ENCODE results near the gene POLR3F. TPM values are rescaled to one million over a fixed set of nuclear protein-coding genes. Genes with fewer than 3 reads are reported as not detected.
"Not testable (repeated sequence)": the region's sequence is repeated elsewhere in the genome, so short reads cannot be mapped to it uniquely, and the experiment has no call there.

POLR3F gene
- total and polyA plus RNA-seq, 2 donors: 9.6 to 12.9 TPM

DNA sequence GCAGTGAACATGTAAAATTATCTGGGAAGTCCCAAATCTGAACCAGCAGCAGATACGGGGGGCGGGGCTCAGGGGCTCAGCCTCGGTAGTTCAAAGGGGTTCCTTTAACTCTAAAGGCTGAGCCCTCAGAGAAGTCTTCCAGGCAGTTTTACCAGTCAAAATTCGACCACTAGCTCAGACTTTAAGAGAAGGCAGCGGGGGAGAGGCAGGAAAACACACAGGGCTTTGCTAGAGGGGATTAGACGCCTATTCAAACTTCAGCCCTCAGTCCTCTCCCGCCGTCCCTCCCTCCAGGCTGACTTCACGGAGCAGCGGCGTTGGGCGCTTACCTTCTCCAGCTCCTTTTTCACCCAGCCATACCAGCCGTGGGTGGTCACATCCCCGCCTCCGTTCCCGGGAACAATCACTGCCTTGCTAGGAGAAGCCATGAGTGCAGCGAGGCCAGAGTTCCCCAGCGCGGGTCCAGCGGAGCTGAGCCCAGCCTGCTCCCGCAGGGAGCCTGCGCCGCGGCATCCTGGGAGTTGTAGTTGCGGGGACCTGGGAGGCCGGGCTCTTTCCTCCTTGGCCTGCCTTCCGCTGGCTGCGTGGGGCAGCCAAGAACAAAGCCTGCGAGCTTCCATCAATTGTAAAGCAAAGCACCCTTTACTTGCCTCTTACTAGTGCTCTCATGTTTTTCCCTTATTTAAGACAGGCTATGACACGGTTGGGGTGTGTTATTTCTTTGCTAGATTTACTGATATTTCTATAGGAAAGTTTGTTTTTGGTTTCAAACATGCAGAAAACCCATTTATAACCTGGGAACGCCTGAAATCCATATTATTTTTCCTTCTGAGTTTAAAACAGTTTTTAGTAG lies 29.8 kb downstream of the POLR3F start, which contains the start of gene RBBP9:
TSS of gene RBBP9 (minus strand) at position 486 of the 853 bp plus-strand sequence. CDS start at position 428, 58 bp downstream.
- Histone ChIP-seq H3K27me3 (ENCODE audit: control insufficient read depth in 2 of 2, insufficient read depth in 1 of 2, low read length in 1 of 2) (no peaks in the 10 kb centered on the region), H3K36me3 (ENCODE audit: control insufficient read depth in 2 of 2, insufficient read depth in 2 of 2, low read length in 1 of 2) (peaks cover 2 to 6% of the 10 kb centered on the region in 2 donors), H3K9me3 (ENCODE audit: control insufficient read depth in 2 of 2, insufficient read depth in 1 of 2, low read length in 1 of 2) (no peaks in the 10 kb centered on the region), H3K4me3 (ENCODE audit: low read length in 2 of 2) (peak within 1 kb of the TSS; percentile 79 to 89), H3K4me1 (ENCODE audit: control insufficient read depth in 2 of 2, insufficient read depth in 2 of 2, low read length in 2 of 2) (peaks cover 0 to 6% of the 10 kb centered on the region in 2 donors), H3K27ac (ENCODE audit: low read depth in 1 of 2, low read length in 1 of 2) (peak within 1 kb of the TSS; percentile 56 to 70)
- peak; percentile 32 to 81 (median 61) for DNase-seq (ENCODE audit: low read depth in 6 of 9, low spot score in 9 of 9)
- under 1% methylated on average over 31 of the region's 31 CpGs for WGBS

- 95% methylated on average over 3 of the region's 3 CpGs for WGBS
- Histone ChIP-seq H3K9me3 (ENCODE audit: control insufficient read depth in 2 of 2, insufficient read depth in 1 of 2, low read length in 1 of 2) (no peaks in the 10 kb centered on the region), H3K27ac (ENCODE audit: low read depth in 1 of 2, low read length in 1 of 2) (no peak overlapping the region), H3K36me3 (ENCODE audit: control insufficient read depth in 2 of 2, insufficient read depth in 2 of 2, low read length in 1 of 2) (peaks cover 2 to 6% of the 10 kb centered on the region in 2 donors), H3K27me3 (ENCODE audit: control insufficient read depth in 2 of 2, insufficient read depth in 1 of 2, low read length in 1 of 2) (no peaks in the 10 kb centered on the region), H3K4me3 (ENCODE audit: low read length in 2 of 2) (no peak overlapping the region), H3K4me1 (ENCODE audit: control insufficient read depth in 2 of 2, insufficient read depth in 2 of 2, low read length in 2 of 2) (peaks cover 0 to 6% of the 10 kb centered on the region in 2 donors)
- DNase-seq (ENCODE audit: low read depth in 6 of 9, low spot score in 9 of 9): no peak
Observed at GRCh38 chr20:18497603-18498002, 30.4 kb downstream of the POLR3F start.

GRCh38 chr20:18501672-18502071 lies 34.5 kb downstream of the POLR3F start:
- not testable (repeated sequence) for H3K4me1 ChIP-seq (ENCODE audit: control insufficient read depth in 2 of 2, insufficient read depth in 2 of 2, low read length in 2 of 2); H3K4me3 ChIP-seq (ENCODE audit: low read length in 2 of 2); H3K9me3 ChIP-seq (ENCODE audit: control insufficient read depth in 2 of 2, insufficient read depth in 1 of 2, low read length in 1 of 2); H3K27me3 ChIP-seq (ENCODE audit: control insufficient read depth in 2 of 2, insufficient read depth in 1 of 2, low read length in 1 of 2); H3K27ac ChIP-seq (ENCODE audit: low read depth in 1 of 2, low read length in 1 of 2); DNase-seq (ENCODE audit: low read depth in 6 of 9, low spot score in 9 of 9); H3K36me3 ChIP-seq (ENCODE audit: control insufficient read depth in 2 of 2, insufficient read depth in 2 of 2, low read length in 1 of 2)
- 94% methylated on average over 1 of the region's 1 CpG for WGBS

DNA sequence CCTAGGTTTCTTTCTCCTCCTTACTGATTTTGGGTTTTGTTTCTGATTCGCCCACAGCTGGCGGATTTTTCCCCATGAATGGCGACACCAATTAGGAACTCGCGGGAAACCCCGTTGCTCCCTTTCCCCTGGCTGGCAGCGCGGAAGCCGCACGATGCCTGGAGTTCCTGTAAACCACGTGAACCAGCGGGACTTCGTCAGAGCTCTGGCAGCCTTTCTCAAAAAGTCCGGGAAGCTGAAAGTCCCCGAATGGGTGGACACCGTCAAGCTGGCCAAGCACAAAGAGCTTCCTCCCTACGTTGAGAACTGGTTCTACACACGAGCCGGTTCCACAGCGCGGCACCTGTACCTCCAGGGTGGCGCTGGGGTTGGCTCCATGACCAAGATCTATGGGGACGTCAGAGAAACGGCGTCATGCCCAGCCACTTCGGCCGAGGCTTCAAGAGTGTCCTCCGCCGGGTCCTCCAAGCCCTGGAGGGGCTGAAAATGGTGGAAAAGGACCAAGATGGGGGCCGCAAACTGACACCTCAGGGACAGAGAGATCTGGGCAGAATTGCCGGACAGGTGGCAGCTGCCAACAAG lies 37.4 kb downstream of the POLR3F start:
- H3K36me3 ChIP-seq (ENCODE audit: control insufficient read depth in 2 of 2, insufficient read depth in 2 of 2, low read length in 1 of 2): peaks cover 0 to 2% of the 10 kb centered on the region in 2 donors
- H3K4me1 ChIP-seq (ENCODE audit: control insufficient read depth in 2 of 2, insufficient read depth in 2 of 2, low read length in 2 of 2): peaks cover 3 to 11% of the 10 kb centered on the region in 2 donors
- H3K27me3 ChIP-seq (ENCODE audit: control insufficient read depth in 2 of 2, insufficient read depth in 1 of 2, low read length in 1 of 2): peaks cover 2 to 6% of the 10 kb centered on the region in 2 donors
- H3K27ac ChIP-seq (ENCODE audit: low read depth in 1 of 2, low read length in 1 of 2): no peak overlapping the region
- WGBS: 85% methylated on average over 31 of the region's 31 CpGs
- H3K9me3 ChIP-seq (ENCODE audit: control insufficient read depth in 2 of 2, insufficient read depth in 1 of 2, low read length in 1 of 2): no peaks in the 10 kb centered on the region
- no peak overlapping the region for H3K4me3 ChIP-seq (ENCODE audit: low read length in 2 of 2)
- no peak for DNase-seq (ENCODE audit: low read depth in 6 of 9, low spot score in 9 of 9)

DNA sequence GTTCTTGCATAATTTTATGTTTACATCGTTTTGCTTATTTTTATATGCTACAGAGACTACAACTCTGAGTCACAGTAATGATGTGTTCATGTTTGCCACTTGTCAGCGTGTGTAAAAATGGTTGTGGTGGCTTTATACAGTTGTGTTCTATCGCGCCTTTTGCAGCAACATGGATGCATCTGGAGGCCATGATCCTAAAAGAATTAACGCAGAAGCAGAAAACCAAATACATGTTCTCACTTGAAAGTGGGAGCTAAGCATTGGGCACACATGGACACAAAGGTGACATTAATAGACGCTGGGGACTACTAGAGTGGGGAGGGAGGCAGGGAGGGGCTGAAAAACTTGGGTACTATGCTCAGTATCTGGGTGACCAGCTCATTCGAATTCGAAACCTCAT lies 39.6 kb downstream of the POLR3F start:
- Histone ChIP-seq H3K36me3 (ENCODE audit: control insufficient read depth in 2 of 2, insufficient read depth in 2 of 2, low read length in 1 of 2) (peaks cover 4 to 15% of the 10 kb centered on the region in 2 donors), H3K4me1 (ENCODE audit: control insufficient read depth in 2 of 2, insufficient read depth in 2 of 2, low read length in 2 of 2) (peaks cover 3 to 11% of the 10 kb centered on the region in 2 donors), H3K9me3 (ENCODE audit: control insufficient read depth in 2 of 2, insufficient read depth in 1 of 2, low read length in 1 of 2) (no peaks in the 10 kb centered on the region), H3K4me3 (ENCODE audit: low read length in 2 of 2) (peak overlapping the region; percentile 71 to 74), H3K27ac (ENCODE audit: low read depth in 1 of 2, low read length in 1 of 2) (peak overlapping the region; percentile 100), H3K27me3 (ENCODE audit: control insufficient read depth in 2 of 2, insufficient read depth in 1 of 2, low read length in 1 of 2) (peaks cover 2 to 6% of the 10 kb centered on the region in 2 donors)
- peak in 2 of 9 donors; percentile 4 to 17 for DNase-seq (ENCODE audit: low read depth in 6 of 9, low spot score in 9 of 9)
- WGBS: 65% methylated on average over 8 of the region's 8 CpGs

- Histone ChIP-seq H3K36me3 (ENCODE audit: control insufficient read depth in 2 of 2, insufficient read depth in 2 of 2, low read length in 1 of 2) (peaks cover 4 to 17% of the 10 kb centered on the region in 2 donors), H3K4me1 (ENCODE audit: control insufficient read depth in 2 of 2, insufficient read depth in 2 of 2, low read length in 2 of 2) (peaks cover 3 to 11% of the 10 kb centered on the region in 2 donors), H3K27ac (ENCODE audit: low read depth in 1 of 2, low read length in 1 of 2) (peak within 1 kb of the TSS; percentile 100), H3K27me3 (ENCODE audit: control insufficient read depth in 2 of 2, insufficient read depth in 1 of 2, low read length in 1 of 2) (peaks cover 2 to 6% of the 10 kb centered on the region in 2 donors), H3K9me3 (ENCODE audit: control insufficient read depth in 2 of 2, insufficient read depth in 1 of 2, low read length in 1 of 2) (no peaks in the 10 kb centered on the region), H3K4me3 (ENCODE audit: low read length in 2 of 2) (peak within 1 kb of the TSS; percentile 71 to 74)
- WGBS: under 1% methylated on average over 69 of the region's 69 CpGs
- DNase-seq (ENCODE audit: low read depth in 6 of 9, low spot score in 9 of 9): peak; percentile 95 to 99 (median 97)
Observed at GRCh38 chr20:18507218-18508191, 40.3 kb downstream of the POLR3F start, which contains the start of gene SEC23B. SEC23B (plus strand) TSS chr20:18507940; CDS start chr20:18510836, 2,896 bp downstream.

DNA sequence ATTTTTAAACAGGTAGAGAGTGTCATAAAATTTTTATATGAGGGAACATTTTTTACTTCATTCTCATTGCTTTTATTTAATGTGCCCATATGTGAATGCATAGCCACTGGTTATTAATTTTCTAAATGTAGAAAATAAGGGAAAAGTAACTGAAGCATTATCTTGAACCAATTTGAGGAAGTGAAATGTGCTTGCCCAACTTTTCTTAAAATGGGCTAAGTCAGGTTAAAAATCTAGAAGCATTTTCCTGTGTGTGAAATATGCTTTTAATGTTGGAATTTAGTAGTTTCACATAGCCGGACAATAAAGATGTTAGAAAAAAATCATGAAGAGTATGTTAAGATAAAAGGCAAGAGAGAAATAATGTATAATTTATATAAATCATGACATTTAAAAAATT lies 44.4 kb downstream of the POLR3F start:
- Histone ChIP-seq H3K4me1 (ENCODE audit: control insufficient read depth in 2 of 2, insufficient read depth in 2 of 2, low read length in 2 of 2) (peaks cover 3 to 11% of the 10 kb centered on the region in 2 donors), H3K36me3 (ENCODE audit: control insufficient read depth in 2 of 2, insufficient read depth in 2 of 2, low read length in 1 of 2) (peaks cover 9 to 31% of the 10 kb centered on the region in 2 donors)
- WGBS: 99% methylated on average over 1 of the region's 1 CpG

GRCh38 chr20:18513208-18513607 lies 46.0 kb downstream of the POLR3F start:
- 96% methylated on average over 7 of the region's 7 CpGs for WGBS
- H3K4me1 ChIP-seq (ENCODE audit: control insufficient read depth in 2 of 2, insufficient read depth in 2 of 2, low read length in 2 of 2): peaks cover 3 to 4% of the 10 kb centered on the region in 2 donors
- H3K36me3 ChIP-seq (ENCODE audit: control insufficient read depth in 2 of 2, insufficient read depth in 2 of 2, low read length in 1 of 2): peaks cover 12 to 31% of the 10 kb centered on the region in 2 donors
- no peaks in the 10 kb centered on the region for H3K27me3 ChIP-seq (ENCODE audit: control insufficient read depth in 2 of 2, insufficient read depth in 1 of 2, low read length in 1 of 2)
- H3K9me3 ChIP-seq (ENCODE audit: control insufficient read depth in 2 of 2, insufficient read depth in 1 of 2, low read length in 1 of 2): no peaks in the 10 kb centered on the region
- no peak for DNase-seq (ENCODE audit: low read depth in 6 of 9, low spot score in 9 of 9)
- no peak overlapping the region for H3K27ac ChIP-seq (ENCODE audit: low read depth in 1 of 2, low read length in 1 of 2)
- H3K4me3 ChIP-seq (ENCODE audit: low read length in 2 of 2): no peak overlapping the region

More for the DNA sequence above, 44.4 kb downstream of the POLR3F start:
- Histone ChIP-seq H3K27ac (ENCODE audit: low read depth in 1 of 2, low read length in 1 of 2) (no peak overlapping the region), H3K4me3 (ENCODE audit: low read length in 2 of 2) (no peak overlapping the region), H3K9me3 (ENCODE audit: control insufficient read depth in 2 of 2, insufficient read depth in 1 of 2, low read length in 1 of 2) (no peaks in the 10 kb centered on the region), H3K27me3 (ENCODE audit: control insufficient read depth in 2 of 2, insufficient read depth in 1 of 2, low read length in 1 of 2) (no peaks in the 10 kb centered on the region)
- DNase-seq (ENCODE audit: low read depth in 6 of 9, low spot score in 9 of 9): no peak
